IMR-90 (cell line): ENCODE data around the gene TEAD4. TPM values are rescaled to one million over a fixed set of nuclear protein-coding genes. Genes with fewer than 3 reads are reported as not detected.

Source experiments
- ATAC-seq: fragments of 200-7000 bp; cut with Tn5 transposase; 2 replicates; pipeline ENCODE4 v1.9.1; 2020; ENCODE audit warnings: low read depth, mild to moderate bottlenecking, moderate library complexity
- BruUV-seq: library from RNA; stranded (reverse); fragments of 400-500 nt; replicated peaks from 2 replicates; lab custom pipeline; 2021; lab: Mats Ljungman, UMichigan
- CTCF ChIA-PET: fragments of 300-600 bp; formaldehyde crosslinking; extraction: SDS; loops from one replicate; lab custom pipeline; 2021; ENCODE audit warnings: antibody characterized with exemption; lab: Yijun Ruan, JAX
- POLR2A ChIA-PET: fragments of 300-600 bp; sonication (Branson Sonifier 250); formaldehyde crosslinking; loops from one replicate; lab custom pipeline; 2022; ENCODE audit warnings: antibody characterized with exemption; ENCODE audit not compliant: unreplicated experiment; lab: Charles Lee
- DNase-seq: peaks from one replicate; pipeline ENCODE4 v3.0.0; 2013
- H2AFZ ChIP-seq: replicated peaks from 2 replicates; pipeline ENCODE3; 2013; ENCODE audit warnings: low read length, mild to moderate bottlenecking; ENCODE audit not compliant: poor library complexity
- H2AK5ac ChIP-seq: 2 replicates; pipeline ENCODE4 v1.6.1; 2013; ENCODE audit warnings: low read depth, low read length, inconsistent platforms
- H2AK9ac ChIP-seq: replicated peaks from 2 replicates; pipeline ENCODE3; 2013; ENCODE audit warnings: mild to moderate bottlenecking, low read depth, low read length, moderate library complexity; ENCODE audit not compliant: poor library complexity
- H2BK120ac ChIP-seq: 2 replicates; pipeline ENCODE4 v1.6.1; 2013; ENCODE audit warnings: low read depth, low read length, inconsistent platforms
- H2BK15ac ChIP-seq: 3 replicates; pipeline ENCODE4 v1.6.1; 2013; ENCODE audit warnings: low read depth, low read length, inconsistent platforms
- H2BK20ac ChIP-seq: 2 replicates; pipeline ENCODE4 v1.6.1; 2013; ENCODE audit warnings: low read depth, mild to moderate bottlenecking, inconsistent platforms, low read length, moderate library complexity
- H2BK5ac ChIP-seq: 2 replicates; pipeline ENCODE4 v1.6.1; 2013; ENCODE audit warnings: mild to moderate bottlenecking, low read depth, low read length, inconsistent platforms; ENCODE audit not compliant: poor library complexity, severe bottlenecking
- H3K14ac ChIP-seq: replicated peaks from 2 replicates; pipeline ENCODE4 v1.6.1; 2013; ENCODE audit warnings: low read depth, low read length, inconsistent platforms
- H3K18ac ChIP-seq: 2 replicates; pipeline ENCODE4 v1.6.1; 2013; ENCODE audit warnings: low read depth, low read length, control low read depth
- H3K23ac ChIP-seq: 2 replicates; pipeline ENCODE4 v1.6.1; 2013; ENCODE audit warnings: low read depth, low read length, inconsistent platforms
- H3K27ac ChIP-seq: 2 replicates; pipeline ENCODE4 v1.5.1; 2013; ENCODE audit warnings: mild to moderate bottlenecking, control low read depth, low read length; ENCODE audit not compliant: insufficient read depth
- H3K27me3 ChIP-seq: 2 replicates; pipeline ENCODE4 v1.6.1; 2013; ENCODE audit warnings: low read length; ENCODE audit not compliant: control insufficient read depth, insufficient read depth
- H3K36me3 ChIP-seq: 2 replicates; pipeline ENCODE4 v1.6.1; 2013; ENCODE audit warnings: low read length, mixed read lengths; ENCODE audit not compliant: control insufficient read depth, insufficient read depth
- H3K4ac ChIP-seq: 2 replicates; pipeline ENCODE4 v1.6.1; 2013; ENCODE audit warnings: low read depth, low read length, inconsistent platforms
- H3K4me1 ChIP-seq: 2 replicates; pipeline ENCODE4 v1.6.1; 2013; ENCODE audit warnings: low read length, mixed read lengths; ENCODE audit not compliant: control insufficient read depth, insufficient read depth
- H3K4me2 ChIP-seq: 2 replicates; pipeline ENCODE4 v1.6.1; 2013; ENCODE audit warnings: low read depth, mild to moderate bottlenecking, control low read depth, low read length, moderate library complexity
- H3K4me3 ChIP-seq: 2 replicates; pipeline ENCODE4 v1.5.1; 2013; ENCODE audit warnings: low read depth, mild to moderate bottlenecking, control low read depth, low read length, moderate library complexity; ENCODE audit not compliant: insufficient read depth
- H3K56ac ChIP-seq: 2 replicates; pipeline ENCODE4 v1.6.1; 2013; ENCODE audit warnings: low read length, inconsistent platforms; ENCODE audit not compliant: insufficient read depth; ENCODE audit errors: extremely low read depth
- H3K79me1 ChIP-seq, 2 experiments: 2 replicates each; pipeline ENCODE4 v1.6.1; 2013; ENCODE audit warnings: low read length in 2 of 2, inconsistent platforms in 1 of 2, low read depth in 1 of 2
- H3K9ac ChIP-seq: 2 replicates; pipeline ENCODE4 v1.6.1; 2013; ENCODE audit warnings: low read depth, low read length, control low read depth
- H3K9me1 ChIP-seq: 2 replicates; pipeline ENCODE4 v1.6.1; 2013; ENCODE audit warnings: low read length, inconsistent platforms; ENCODE audit not compliant: insufficient read depth
- H3K9me3 ChIP-seq: 2 replicates; pipeline ENCODE4 v1.6.1; 2013; ENCODE audit warnings: low read length; ENCODE audit not compliant: control insufficient read depth, insufficient read depth
- H4K20me1 ChIP-seq: 2 replicates; pipeline ENCODE4 v1.6.1; 2013; ENCODE audit warnings: low read length, inconsistent platforms; ENCODE audit not compliant: insufficient read depth
- H4K5ac ChIP-seq: 2 replicates; pipeline ENCODE4 v1.6.1; 2013; ENCODE audit warnings: mild to moderate bottlenecking, low read depth, low read length, control low read depth
- H4K8ac ChIP-seq, 2 experiments: 2 replicates each; pipeline ENCODE4 v1.6.1; 2013; ENCODE audit warnings: low read depth in 2 of 2, low read length in 2 of 2, control low read depth in 1 of 2, inconsistent platforms in 1 of 2
- H4K91ac ChIP-seq: 2 replicates; pipeline ENCODE4 v1.6.1; 2013; ENCODE audit warnings: low read depth, low read length, inconsistent platforms; ENCODE audit not compliant: insufficient read depth
- CTCF ChIP-seq: conservative IDR thresholded peaks from 2 replicates; pipeline ENCODE4 v1.5.1; 2012; ENCODE audit warnings: mild to moderate bottlenecking, low read depth, low read length, improper control_type of control experiment
- FOS ChIP-seq: fragments of 150-350 bp; IDR thresholded peaks from 2 replicates; pipeline ENCODE4 v1.6.1; 2016; ENCODE audit warnings: low read depth, low read length
- MXI1 ChIP-seq: IDR thresholded peaks from 2 replicates; pipeline ENCODE4 v1.6.1; 2012; ENCODE audit warnings: low read depth, mild to moderate bottlenecking, low read length, moderate library complexity, borderline replicate concordance
- RAD21 ChIP-seq: IDR thresholded peaks from 2 replicates; pipeline ENCODE4 v1.6.1; 2012; ENCODE audit warnings: low read length, improper control_type of control experiment
- RFX5 ChIP-seq: IDR thresholded peaks from 2 replicates; pipeline ENCODE4 v1.8.0; 2012; ENCODE audit warnings: low read depth, mild to moderate bottlenecking, low read length, moderate library complexity
- WGBS, 2 experiments: methylation state at CpG; one replicate each; pipeline versions ENCODE4 v1.1.5 to v1.1.7; 2013; ENCODE audit warnings: missing lambda C conversion rate in 2 of 2; ENCODE audit not compliant: insufficient read length in 1 of 2; ENCODE audit errors: extremely low coverage in 2 of 2; 5-methylcytosine and 5-hydroxymethylcytosine counted together
- dilution Hi-C: fragments of 300-500 bp; cut with HindIII; formaldehyde crosslinking; loops from one replicate; pipeline ENCODE4 v1.14.3; 2018; ENCODE audit warnings: low sequenced_read_pairs; ENCODE audit not compliant: unreplicated experiment
- in situ Hi-C: fragments of 300-500 bp; cut with MboI; formaldehyde crosslinking; loops from 3 replicates; pipeline ENCODE4 v1.14.3; 2019; ENCODE audit warnings: low sequenced_read_pairs, inconsistent platforms, mixed read lengths
- intact Hi-C: fragments of 100-400 bp; cut with micrococcal nuclease; formaldehyde crosslinking; loops from 2 replicates; pipeline ENCODE4 v1.10.0; 2022
- polyA plus RNA-seq, 3 experiments: library from polyadenylated mRNA; depleted of rRNA; stranded (reverse); fragments of >200 nt; gene quantifications; 2 replicates each; pipeline ENCODE4 v1.2.3, GENCODE V29; 2012; ENCODE audit warnings: low replicate concordance in 1 of 3
- total RNA-seq: library from RNA; depleted of rRNA; stranded (reverse); fragments of >200 nt; gene quantifications from 2 replicates; pipeline ENCODE4 v1.2.3, GENCODE V29; 2012

Gene TEAD4
- total and polyA plus RNA-seq, 2 of the 4 experiments (the other 2 are of a cell fraction), result 8.8 to 24.9 TPM

- ChIA-PET POLR2A (no interaction called here), CTCF (interaction anchor here (0.9 kb wide), 1 partner anchor 12 kb away, joined by 3 read pairs; no protein-coding TSS in a partner anchor)
- Histone ChIP-seq H3K4me2 (no peak overlapping the region), H2BK20ac (no peak overlapping the region), H3K23ac (no peak overlapping the region), H3K9me1 (peaks cover 10% of the 10 kb centered on the region), H2AFZ (no peak overlapping the region), H2BK120ac (no peak overlapping the region), H4K8ac (no peak overlapping the region), H3K9ac (no peak overlapping the region), H3K4me1 (peaks cover 2% of the 10 kb centered on the region; the same call in 1 of the 2 replicates), H3K18ac (no peak overlapping the region), H3K36me3 (peaks cover 6% of the 10 kb centered on the region), H4K91ac (no peak overlapping the region), H3K56ac (no peak overlapping the region), H3K27me3 (no peaks in the 10 kb centered on the region), H3K14ac (no peak overlapping the region), H2AK9ac (no peak overlapping the region), H2AK5ac (no peak overlapping the region), H4K5ac (no peak overlapping the region), H3K9me3 (no peaks in the 10 kb centered on the region), H3K79me1 (peaks cover 19 to 54% of the 10 kb centered on the region in 2 experiments), H2BK15ac (no peak overlapping the region), H4K20me1 (peaks cover 18% of the 10 kb centered on the region), H3K4ac (no peak overlapping the region), H3K4me3 (no peak overlapping the region), H3K27ac (no peak overlapping the region), H2BK5ac (no peak overlapping the region)
- dilution Hi-C loops (no loop called here), in situ Hi-C loops (no loop called here), intact Hi-C loops (no loop called here)
- BruUV-seq, result no TSS peak
- ATAC-seq, result no peak
- TF ChIP-seq CTCF, result no peak
- no peak for TF ChIP-seq FOS
- TF ChIP-seq MXI1, result no peak
- TF ChIP-seq RAD21, result no peak
- TF ChIP-seq RFX5, result no peak
- no peak for DNase-seq
- WGBS, 2 experiments, result 96% methylated on average over 4 of the region's 5 CpGs; no CpG with 5 or more reads in 1 of the 2 experiments
Observed at GRCh38 chr12:2977776-2978175, 18.6 kb downstream of the TEAD4 start.
